Colonic mucosa (tissue), 4 donors: ENCODE data around the gene ICAM1. TPM values are rescaled to one million over a fixed set of nuclear protein-coding genes. Genes with fewer than 3 reads are reported as not detected.

Source experiments
- DNase-seq: peaks from one replicate; pipeline ENCODE4 v3.0.0-alpha.2; 2020
- H3K27ac ChIP-seq: fragments of 200-600 bp; one replicate; pipeline ENCODE4 v1.8.0; 2021
- H3K27me3 ChIP-seq: fragments of 200-600 bp; one replicate; pipeline ENCODE4 v1.8.0; 2021
- H3K36me3 ChIP-seq: fragments of 200-600 bp; one replicate; pipeline ENCODE4 v1.8.0; 2021
- H3K4me1 ChIP-seq: fragments of 200-600 bp; one replicate; pipeline ENCODE4 v1.8.0; 2021; ENCODE audit warnings: mild to moderate bottlenecking
- H3K4me3 ChIP-seq: fragments of 200-600 bp; one replicate; pipeline ENCODE4 v1.8.0; 2021
- H3K9ac ChIP-seq, 2 donors: one replicate each; pipeline ENCODE4 v1.7.0; 2013; ENCODE audit warnings: control low read depth in 2 of 2, low read depth in 2 of 2, low read length in 2 of 2
- H3K9me3 ChIP-seq: fragments of 200-600 bp; one replicate; pipeline ENCODE4 v1.8.0; 2021
- intact Hi-C: fragments of 100-400 bp; cut with DNase I; formaldehyde crosslinking; loops from one replicate; pipeline ENCODE4 v1.14.1; 2022
- total RNA-seq, 2 donors: library from RNA; stranded (reverse); fragmentation: NEBNext Ultra II Directional in 1 of 2; extraction: Animal tissue kit (Norgen Biotek cat#: 25700) in 1 of 2; gene quantifications; one replicate each; pipeline ENCODE4 v1.2.1, GENCODE V29; 2021
- TF ChIP-seq, protein P1 (sequence below): fragments of 200-600 bp; IDR thresholded peaks from one replicate; pipeline ENCODE4 v1.8.0; 2022; ENCODE audit warnings: antibody characterized with exemption, mild to moderate bottlenecking
- donor health status: healthy.
- donor health status: DM: no; HTN: no; CAD: no.
- donor health status: DM: no; HTN: no; CAD: no.

Gene ICAM1
- total RNA-seq, 2 donors from 2014 or later, result 3.5 to 13.1 TPM

DNA sequence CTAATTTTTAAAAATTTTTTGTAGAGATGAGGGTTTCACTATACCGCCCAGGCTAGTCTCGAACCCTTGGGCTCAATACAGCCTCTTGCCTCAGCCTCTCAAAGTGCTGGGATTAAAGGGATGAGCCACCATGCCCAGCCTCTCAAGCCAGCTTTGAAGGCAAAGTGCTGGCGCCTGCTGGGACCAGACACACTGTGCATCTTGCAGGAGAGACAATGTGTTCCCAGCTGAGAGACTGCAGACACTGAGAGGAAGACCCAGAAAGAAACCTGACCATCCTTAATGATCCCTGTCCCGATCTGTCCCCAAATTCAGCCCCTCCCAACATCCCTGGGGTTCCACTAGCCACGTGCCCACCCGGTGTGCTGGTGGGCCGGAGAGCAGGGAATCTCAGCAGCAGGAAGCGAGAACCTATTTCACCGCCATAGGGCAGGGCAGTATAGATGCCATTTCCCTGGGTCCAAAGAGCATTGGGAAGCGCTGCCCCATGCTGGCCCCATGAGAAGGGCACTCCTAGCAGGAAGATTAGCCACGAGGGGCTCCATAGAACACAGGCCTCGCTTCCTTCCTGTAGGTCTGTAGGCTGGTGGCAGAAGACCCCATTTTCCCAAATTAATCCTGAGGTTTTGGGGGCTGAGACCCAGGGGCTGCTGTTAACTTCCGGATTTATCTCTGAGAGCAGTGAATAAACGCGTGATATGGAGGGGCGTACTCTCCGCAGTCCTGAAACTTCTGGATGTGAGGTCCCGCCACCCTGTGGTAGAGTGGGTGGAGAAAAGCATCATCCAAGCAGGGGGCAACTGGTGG is 61.4 kb downstream of the ICAM1 start:
- Histone ChIP-seq H3K9ac (peak overlapping the region; percentile 73 to 80), H3K9me3 (no peaks in the 10 kb centered on the region), H3K27me3 (no peaks in the 10 kb centered on the region), H3K36me3 (peaks cover 10% of the 10 kb centered on the region), H3K4me1 (peaks cover 8% of the 10 kb centered on the region), H3K4me3 (peak overlapping the region; percentile 85), H3K27ac (peak overlapping the region; percentile 84)
- TF ChIP-seq, protein P1, sequence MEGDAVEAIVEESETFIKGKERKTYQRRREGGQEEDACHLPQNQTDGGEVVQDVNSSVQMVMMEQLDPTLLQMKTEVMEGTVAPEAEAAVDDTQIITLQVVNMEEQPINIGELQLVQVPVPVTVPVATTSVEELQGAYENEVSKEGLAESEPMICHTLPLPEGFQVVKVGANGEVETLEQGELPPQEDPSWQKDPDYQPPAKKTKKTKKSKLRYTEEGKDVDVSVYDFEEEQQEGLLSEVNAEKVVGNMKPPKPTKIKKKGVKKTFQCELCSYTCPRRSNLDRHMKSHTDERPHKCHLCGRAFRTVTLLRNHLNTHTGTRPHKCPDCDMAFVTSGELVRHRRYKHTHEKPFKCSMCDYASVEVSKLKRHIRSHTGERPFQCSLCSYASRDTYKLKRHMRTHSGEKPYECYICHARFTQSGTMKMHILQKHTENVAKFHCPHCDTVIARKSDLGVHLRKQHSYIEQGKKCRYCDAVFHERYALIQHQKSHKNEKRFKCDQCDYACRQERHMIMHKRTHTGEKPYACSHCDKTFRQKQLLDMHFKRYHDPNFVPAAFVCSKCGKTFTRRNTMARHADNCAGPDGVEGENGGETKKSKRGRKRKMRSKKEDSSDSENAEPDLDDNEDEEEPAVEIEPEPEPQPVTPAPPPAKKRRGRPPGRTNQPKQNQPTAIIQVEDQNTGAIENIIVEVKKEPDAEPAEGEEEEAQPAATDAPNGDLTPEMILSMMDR, result no peak
- peak; percentile 70 for DNase-seq
- intact Hi-C loops, result loop anchor here (5.0 kb wide), 1 partner anchor 65 kb away; no protein-coding TSS in a partner anchor

DNA sequence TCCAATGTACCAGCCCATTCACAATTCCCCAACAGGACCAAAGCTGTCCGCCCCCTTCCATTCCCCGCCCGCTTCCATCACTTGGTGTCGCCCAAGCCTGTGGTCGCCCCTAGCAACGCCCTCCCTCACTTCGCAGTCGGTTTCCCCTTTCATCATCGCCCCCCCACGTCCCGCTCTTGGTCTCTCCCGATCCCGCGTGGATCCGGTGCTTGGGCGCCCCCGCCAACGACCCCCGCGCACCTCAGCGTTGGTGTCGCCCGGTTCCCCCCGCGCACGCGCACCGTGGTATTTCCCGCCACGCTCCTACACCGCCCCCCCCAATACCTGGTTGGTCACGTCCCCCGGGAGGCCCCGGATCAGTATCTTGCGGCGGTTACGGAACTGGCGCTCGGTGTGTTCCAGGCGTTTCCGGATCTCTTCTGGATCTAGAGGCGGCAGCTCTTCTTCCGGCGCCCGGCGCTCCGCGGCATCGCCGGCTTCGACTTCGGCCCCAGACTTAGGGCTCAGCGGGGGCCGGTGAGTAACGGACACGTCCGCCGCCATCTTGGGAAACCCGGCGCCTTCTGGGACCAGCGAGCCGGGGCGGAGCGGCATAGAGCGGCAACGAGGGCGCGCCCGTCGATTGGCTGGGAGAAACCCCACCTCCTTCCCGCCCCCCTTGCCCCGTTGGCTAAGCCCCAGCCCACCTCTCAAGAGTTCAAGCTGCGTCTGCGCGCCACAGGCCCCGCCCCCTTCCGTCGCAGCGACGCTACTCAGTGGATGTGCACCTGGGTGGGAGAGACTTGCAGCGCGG is 62.2 kb downstream of the ICAM1 start, which contains the start of gene RAVER1:
RAVER1 (minus strand) TSS at position 565 of the 793 bp plus-strand sequence; CDS start at position 543, 22 bp downstream.
- Histone ChIP-seq H3K36me3 (peaks cover 6% of the 10 kb centered on the region), H3K9ac (peak within 1 kb of the TSS; percentile 73 to 80), H3K4me3 (peak within 1 kb of the TSS; percentile 85), H3K27me3 (no peaks in the 10 kb centered on the region), H3K9me3 (no peaks in the 10 kb centered on the region), H3K4me1 (peaks cover 8% of the 10 kb centered on the region), H3K27ac (peak within 1 kb of the TSS; percentile 84)
- TF ChIP-seq, protein P1, result no peak
- DNase-seq, result peak; percentile 98
- intact Hi-C loops, result loop anchor here (5.0 kb wide), 1 partner anchor 66 kb away; no protein-coding TSS in a partner anchor

DNA sequence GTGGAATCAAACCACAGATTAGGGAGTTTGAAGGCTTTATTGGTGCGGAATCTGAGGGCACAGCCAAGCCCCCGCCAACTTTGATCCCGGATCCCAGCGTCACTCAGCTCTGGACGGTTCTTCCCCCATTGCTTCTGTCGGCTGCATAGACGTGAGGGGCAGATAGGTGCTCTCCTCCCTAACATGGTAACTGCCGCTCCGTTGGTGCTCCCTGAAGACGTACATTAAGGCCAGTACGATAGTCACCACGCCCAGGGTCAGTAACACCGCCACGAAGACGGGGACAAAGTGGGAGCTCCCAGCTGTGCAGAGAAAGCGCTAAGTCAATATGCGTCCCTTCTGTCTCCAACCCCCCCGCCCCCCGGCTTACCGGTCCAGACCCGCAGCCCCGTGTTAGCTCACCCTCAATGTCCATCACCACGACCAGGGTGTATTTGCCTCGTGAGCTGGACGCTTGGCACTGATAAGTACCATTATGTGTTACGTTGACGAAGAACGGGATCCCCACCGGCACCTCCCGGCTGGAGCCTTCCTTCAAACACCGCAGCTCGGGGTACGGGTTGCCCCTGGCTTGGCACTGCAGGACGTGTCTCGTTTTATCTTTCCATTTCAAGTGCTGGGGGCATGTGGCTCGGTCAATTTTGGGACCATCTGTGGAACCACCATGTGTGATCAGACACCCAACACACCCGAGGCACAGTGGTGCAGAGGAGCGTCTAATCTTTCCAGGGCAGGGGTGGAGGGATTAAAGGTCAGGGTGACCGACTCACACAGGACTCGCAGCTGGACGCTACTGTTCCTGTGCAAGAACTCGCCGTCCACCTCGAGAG is 63.1 kb downstream of the ICAM1 start:
- H3K36me3 ChIP-seq, result peaks cover 5% of the 10 kb centered on the region
- DNase-seq, result peak; percentile 60
- no peaks in the 10 kb centered on the region for H3K27me3 ChIP-seq
- H3K27ac ChIP-seq, result peak overlapping the region; percentile 84
- no peaks in the 10 kb centered on the region for H3K9me3 ChIP-seq
- peaks cover 8% of the 10 kb centered on the region for H3K4me1 ChIP-seq
- intact Hi-C loops, result loop anchor here (5.0 kb wide), 1 partner anchor 67 kb away; no protein-coding TSS in a partner anchor
- peak overlapping the region; percentile 85 for H3K4me3 ChIP-seq
- TF ChIP-seq, protein P1, result no peak
- H3K9ac ChIP-seq, result peak overlapping the region; percentile 56 to 73

DNA sequence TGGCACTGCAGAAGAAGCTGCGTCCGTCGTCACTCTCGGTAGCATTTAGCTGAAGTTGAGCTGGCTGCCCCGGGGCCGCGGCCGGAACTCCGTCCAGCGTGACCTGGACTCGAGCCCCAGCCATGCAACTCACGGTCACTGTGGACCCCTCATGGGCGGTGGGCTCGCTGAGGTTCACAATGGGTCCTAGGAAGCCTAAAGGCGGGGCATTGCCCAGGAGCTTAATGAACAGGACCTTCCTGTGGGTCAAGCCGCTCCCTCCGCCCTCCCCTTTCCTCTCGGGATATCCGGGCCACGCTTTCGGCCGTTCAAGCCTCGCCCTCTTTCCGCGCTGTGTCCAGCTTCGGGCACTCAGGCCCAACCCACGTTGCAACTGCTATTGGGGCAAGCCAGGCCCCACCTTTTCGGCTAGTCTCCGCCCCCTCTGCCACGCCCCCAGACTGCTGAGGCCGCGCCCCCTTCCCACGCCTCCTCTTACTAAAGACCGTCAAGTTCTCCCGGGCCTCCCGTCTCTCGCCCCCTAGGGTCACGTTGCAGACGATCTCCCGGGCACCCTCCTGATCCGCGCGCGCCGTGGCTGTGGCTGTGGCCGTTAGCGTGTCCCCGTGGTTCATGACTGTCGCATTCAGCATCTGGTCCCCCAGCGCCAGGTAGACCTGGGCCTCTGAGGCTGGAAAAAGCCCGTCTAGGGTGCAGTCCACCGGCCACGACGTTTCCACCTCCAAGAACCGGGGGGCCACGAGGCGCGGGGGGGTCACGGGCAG is 63.9 kb downstream of the ICAM1 start:
- peak overlapping the region; percentile 52 to 73 for H3K9ac ChIP-seq
- no peaks in the 10 kb centered on the region for H3K9me3 ChIP-seq
- peak; percentile 99 for DNase-seq
- H3K4me1 ChIP-seq, result peaks cover 8% of the 10 kb centered on the region
- peaks cover under 1% of the 10 kb centered on the region for H3K36me3 ChIP-seq
- no peaks in the 10 kb centered on the region for H3K27me3 ChIP-seq
- intact Hi-C loops, result loop anchor here (5.0 kb wide), 2 partner anchors 48 to 67 kb away; partner anchors contain the start of gene TYK2
- TF ChIP-seq, protein P1, result no peak
- peak overlapping the region; percentile 84 for H3K27ac ChIP-seq
- peak overlapping the region; percentile 85 for H3K4me3 ChIP-seq
